B cell (primary cell): ENCODE results near the gene EML1. TPM values are rescaled to one million over a fixed set of nuclear protein-coding genes. Genes with fewer than 3 reads are reported as not detected.
"Not testable (repeated sequence)": the region's sequence is repeated elsewhere in the genome, so short reads cannot be mapped to it uniquely, and the experiment has no call there.

ENCODE experiments used
- ATAC-seq: fragments of 200-7000 bp; cut with Tn5 transposase; one replicate; pipeline ENCODE4 v1.10.0; 2021; ENCODE audit warnings: low read depth, mild to moderate bottlenecking, moderate number of reproducible peaks, moderate library complexity
- CTCF ChIA-PET: fragments of 350-600 bp; sonication (Branson Sonifier 250); formaldehyde crosslinking; loops from one replicate; lab custom pipeline; 2021; ENCODE audit warnings: antibody characterized with exemption, inconsistent platforms; lab: Charles Lee
- POLR2A ChIA-PET: fragments of 350-600 bp; sonication (Branson Sonifier 250); formaldehyde crosslinking; loops from one replicate; lab custom pipeline; 2021; ENCODE audit warnings: antibody characterized with exemption; lab: Charles Lee
- DNase-seq: peaks from one replicate; pipeline ENCODE4 v3.0.0; 2013
- H2AFZ ChIP-seq: 2 replicates; pipeline ENCODE4 v1.6.1; 2012; ENCODE audit warnings: mild to moderate bottlenecking, low read depth, low read length; ENCODE audit not compliant: insufficient read depth, poor library complexity, severe bottlenecking
- H3K27ac ChIP-seq, 2 donors: 1 replicate in 1 of 2; 2 replicates in 1 of 2; pipeline ENCODE4 v1.5.1; 2012 to 2013; ENCODE audit warnings: low read length in 2 of 2, mild to moderate bottlenecking in 2 of 2, moderate library complexity in 1 of 2
- H3K27me3 ChIP-seq, 4 experiments: fragments of 200-600 bp in 1 of 4; sonication (generic) in 1 of 4; replicated peaks in 1 of 4; 1 replicate in 2 of 4; 2 replicates in 2 of 4; pipeline versions ENCODE4 v1.6.1 to v1.7.0; 2013 to 2016; ENCODE audit warnings: low read length in 3 of 4, mild to moderate bottlenecking in 2 of 4, mixed read lengths in 1 of 4, moderate library complexity in 1 of 4; ENCODE audit not compliant: insufficient read depth in 4 of 4, control insufficient read depth in 3 of 4; ENCODE audit errors: control extremely low read depth in 1 of 4
- H3K36me3 ChIP-seq, 2 experiments: replicated peaks in 1 of 2; 1 replicate in 1 of 2; 2 replicates in 1 of 2; pipeline versions ENCODE4 v1.6.1 to v1.7.1; 2013; ENCODE audit warnings: low read length in 1 of 2; ENCODE audit not compliant: insufficient read depth in 2 of 2, control insufficient read depth in 1 of 2; ENCODE audit errors: control extremely low read depth in 1 of 2, extremely low read depth in 1 of 2
- H3K4me1 ChIP-seq, 2 donors: fragments of 200-600 bp in 1 of 2; sonication (generic) in 1 of 2; 1 replicate in 1 of 2; 2 replicates in 1 of 2; pipeline versions ENCODE4 v1.5.1 to v1.6.1; 2013 to 2017; ENCODE audit warnings: low read length in 2 of 2; ENCODE audit not compliant: control insufficient read depth in 2 of 2, insufficient read depth in 2 of 2
- H3K4me2 ChIP-seq: replicated peaks from 2 replicates; pipeline ENCODE3; 2012; ENCODE audit warnings: mild to moderate bottlenecking, low read depth, low read length; ENCODE audit not compliant: poor library complexity, severe bottlenecking
- H3K4me3 ChIP-seq, 5 experiments: fragments of 200-600 bp in 1 of 5; sonication (generic) in 1 of 5; 1 replicate in 3 of 5; 2 replicates in 2 of 5; pipeline versions ENCODE4 v1.5.1 to v1.7.0; 2011 to 2016; ENCODE audit warnings: low read length in 4 of 5, mild to moderate bottlenecking in 4 of 5, low read depth in 2 of 5, control low read depth in 1 of 5, moderate library complexity in 1 of 5; ENCODE audit not compliant: insufficient read depth in 1 of 5; ENCODE audit errors: control extremely low read depth in 1 of 5, extremely low read depth in 1 of 5
- H3K79me2 ChIP-seq: fragments of 200-600 bp; sonication (generic); one replicate; pipeline ENCODE4 v1.6.0; 2016; ENCODE audit warnings: low read length; ENCODE audit not compliant: control insufficient read depth, insufficient read depth
- H3K9ac ChIP-seq: fragments of 200-600 bp; sonication (generic); 2 replicates; pipeline ENCODE4 v1.6.1; 2017; ENCODE audit warnings: mild to moderate bottlenecking, low read length, moderate library complexity
- H3K9me3 ChIP-seq, 3 donors: one replicate each; pipeline versions ENCODE4 v1.6.1 to v1.7.1; 2013; ENCODE audit warnings: low read length in 2 of 3; ENCODE audit not compliant: control insufficient read depth in 2 of 3, insufficient read depth in 1 of 3; ENCODE audit errors: control extremely low read depth in 1 of 3
- H4K20me1 ChIP-seq: 2 replicates; pipeline ENCODE4 v1.6.0; 2012; ENCODE audit warnings: mild to moderate bottlenecking, low read length; ENCODE audit not compliant: insufficient read depth, control insufficient read depth, poor library complexity, severe bottlenecking
- H3K27ac Mint-ChIP-seq: one replicate; pipeline ENCODE4 v1.8.0; 2021; ENCODE audit warnings: mixed read lengths
- H3K27me3 Mint-ChIP-seq: one replicate; pipeline ENCODE4 v1.8.0; 2021; ENCODE audit warnings: mixed read lengths
- H3K4me1 Mint-ChIP-seq: one replicate; pipeline ENCODE4 v1.8.0; 2021; ENCODE audit warnings: mixed read lengths
- H3K4me3 Mint-ChIP-seq: one replicate; pipeline ENCODE4 v1.8.0; 2021; ENCODE audit warnings: mixed read lengths
- H3K9me3 Mint-ChIP-seq: one replicate; pipeline ENCODE4 v1.8.0; 2022; ENCODE audit warnings: mixed read lengths; ENCODE audit not compliant: insufficient read depth
- CTCF ChIP-seq: fragments of 200-600 bp; IDR thresholded peaks from one replicate; pipeline ENCODE4 v1.8.0; 2022; ENCODE audit warnings: antibody characterized with exemption, mild to moderate bottlenecking
- EZH2 ChIP-seq: IDR thresholded peaks from 2 replicates; pipeline ENCODE4 v1.6.1; 2012; ENCODE audit warnings: borderline replicate concordance, low read depth, mild to moderate bottlenecking, moderate library complexity, low read length; ENCODE audit not compliant: insufficient read depth, poor library complexity, severe bottlenecking
- WGBS: methylation state at CpG from one replicate; pipeline ENCODE4 v1.1.5; 2013; ENCODE audit warnings: missing lambda C conversion rate; ENCODE audit not compliant: insufficient coverage; 5-methylcytosine and 5-hydroxymethylcytosine counted together
- intact Hi-C: fragments of 100-400 bp; cut with micrococcal nuclease; formaldehyde crosslinking; loops from one replicate; pipeline ENCODE4 v1.10.0; 2022
- polyA plus RNA-seq: library from polyadenylated mRNA; depleted of rRNA; stranded (reverse); fragments of >200 nt; gene quantifications from 2 replicates; pipeline ENCODE4 v1.2.3, GENCODE V29; 2012
- total RNA-seq, 2 donors: library from RNA; stranded (reverse); fragments of 120-200 nt in 1 of 2; gene quantifications; 1 replicate in 1 of 2; 2 replicates in 1 of 2; pipeline versions ENCODE4 v1.2.3 to v1.2.4, GENCODE V29; 2013 to 2022

EML1 gene
- total and polyA plus RNA-seq, 2 donors (not counting 1 experiment from before 2014, with no cell fraction given), result not detected

- H3K4me2 ChIP-seq, result no peak overlapping the region
Measured at GRCh38 chr14:99760817-99761216, 32.4 kb upstream of the EML1 start.

GRCh38 chr14:99762911-99763310 lies 30.3 kb upstream of the EML1 start:
- H3K27me3 ChIP-seq, intact Hi-C loops, ATAC-seq, H3K9me3 ChIP-seq, H3K27ac Mint-ChIP-seq, CTCF ChIA-PET, H3K4me2 ChIP-seq, H3K4me3 ChIP-seq, H3K9ac ChIP-seq, H3K4me3 Mint-ChIP-seq, DNase-seq, H3K9me3 Mint-ChIP-seq, H3K27ac ChIP-seq, H2AFZ ChIP-seq, H4K20me1 ChIP-seq, H3K79me2 ChIP-seq, H3K4me1 ChIP-seq, H3K27me3 Mint-ChIP-seq, POLR2A ChIA-PET, H3K4me1 Mint-ChIP-seq, H3K36me3 ChIP-seq: not testable (repeated sequence)
- WGBS, result no CpG with 5 or more reads among the region's 4 CpGs

More at GRCh38 chr14:99760817-99761216, 32.4 kb upstream of the EML1 start:
- CTCF ChIA-PET, result no interaction called here
- Mint-ChIP-seq H3K4me3 (no peak overlapping the region), H3K27ac (no peak overlapping the region), H3K27me3 (peaks cover 8% of the 10 kb centered on the region), H3K9me3 (no peaks in the 10 kb centered on the region), H3K4me1 (no peaks in the 10 kb centered on the region)
- intact Hi-C loops, result no loop called here
- Histone ChIP-seq H3K4me1 (no peaks in the 10 kb centered on the region), H3K27me3 (peaks cover 0 to 4% (median 0%) of the 10 kb centered on the region in 4 experiments), H4K20me1 (no peaks in the 10 kb centered on the region), H3K27ac (no peak overlapping the region), H2AFZ (no peak overlapping the region), H3K9ac (no peak overlapping the region), H3K9me3 (peaks cover 0 to 9% (median 0%) of the 10 kb centered on the region in 3 donors), H3K79me2 (no peaks in the 10 kb centered on the region), H3K36me3 (no peaks in the 10 kb centered on the region), H3K4me3 (no peak overlapping the region)
- TF ChIP-seq EZH2, result no peak
- TF ChIP-seq CTCF, result no peak
- 90% methylated on average over 4 of the region's 5 CpGs for WGBS
- ATAC-seq (no peak), DNase-seq (no peak)
- POLR2A ChIA-PET, result no interaction called here
